GM18867 (cell line): Measurements from ENCODE around the gene HDAC4.

Experiments used
- ATAC-seq: cut with Tn5 transposase; IDR thresholded peaks from one replicate; pipeline ENCODE4 v1.9.1; 2021; ENCODE audit warnings: mild to moderate bottlenecking, moderate library complexity; ENCODE audit not compliant: unreplicated experiment

Gene HDAC4

GRCh38 chr2:239329972-239330572, 70.7 kb downstream of the HDAC4 start:
- no peak for ATAC-seq

GRCh38 chr2:239329284-239329971, 71.4 kb downstream of the HDAC4 start:
- ATAC-seq: no peak

- no peak for ATAC-seq
Measured at GRCh38 chr2:239328351-239329191, 72.2 kb downstream of the HDAC4 start.

- no peak for ATAC-seq
Measured at GRCh38 chr2:239327536-239328350, 73.1 kb downstream of the HDAC4 start.

- no peak for ATAC-seq
Measured at GRCh38 chr2:239326831-239327535, 73.8 kb downstream of the HDAC4 start.

GRCh38 chr2:239324456-239324855, 76.4 kb downstream of the HDAC4 start:
- ATAC-seq: no peak

- no peak for ATAC-seq
Measured at GRCh38 chr2:239323447-239323846, 77.4 kb downstream of the HDAC4 start.

- no peak for ATAC-seq
Measured at GRCh38 chr2:239322416-239323086, 78.3 kb downstream of the HDAC4 start.

GRCh38 chr2:239321596-239322415, 79.0 kb downstream of the HDAC4 start:
- ATAC-seq: no peak

GRCh38 chr2:239318790-239319661, 81.8 kb downstream of the HDAC4 start:
- ATAC-seq: no peak

GRCh38 chr2:239318151-239318611, 82.6 kb downstream of the HDAC4 start:
- no peak for ATAC-seq

GRCh38 chr2:239316562-239317465, 84.0 kb downstream of the HDAC4 start:
- ATAC-seq: no peak

GRCh38 chr2:239315308-239315707, 85.5 kb downstream of the HDAC4 start:
- ATAC-seq: no peak

- ATAC-seq: no peak
Measured at GRCh38 chr2:239313776-239314175, 87.0 kb downstream of the HDAC4 start.

GRCh38 chr2:239312741-239313667, 87.8 kb downstream of the HDAC4 start:
- ATAC-seq: no peak

GRCh38 chr2:239312081-239312511, 88.7 kb downstream of the HDAC4 start:
- ATAC-seq: no peak
